Lower leg skin (tissue), 4 donors: ENCODE results near the gene ELN. TPM values are rescaled to one million over a fixed set of nuclear protein-coding genes. Genes with fewer than 3 reads are reported as not detected.

Source experiments
- DNase-seq, 2 donors: peaks; one replicate each; pipeline ENCODE4 v3.0.0-alpha.2; 2019; ENCODE audit warnings: low spot score in 2 of 2
- H3K4me3 ChIP-seq: fragments of 200-600 bp; sonication (generic); 2 replicates; pipeline ENCODE4 v1.5.1; 2017; ENCODE audit warnings: mild to moderate bottlenecking, low read depth; ENCODE audit not compliant: poor library complexity, severe bottlenecking
- POLR2A ChIP-seq, 2 donors: fragments of 450-650 bp; IDR thresholded peaks; one replicate each; pipeline ENCODE4 v1.6.1; 2016 to 2017; ENCODE audit warnings: antibody characterized with exemption in 2 of 2, mild to moderate bottlenecking in 1 of 2, moderate library complexity in 1 of 2
- WGBS, 2 donors: methylation state at CpG; one replicate each; pipeline ENCODE4 v1.1.5; 2018; 5-methylcytosine and 5-hydroxymethylcytosine counted together
- intact Hi-C: fragments of 100-400 bp; cut with DNase I; formaldehyde crosslinking; loops from one replicate; pipeline ENCODE4 v1.15.0; 2023; ENCODE audit warnings: low total_unique reads
- total RNA-seq, 4 donors: library from RNA; depleted of rRNA; stranded (reverse); fragments of >200 nt; gene quantifications; one replicate each; pipeline ENCODE4 v1.1.0, GENCODE V29; 2016
- TF ChIP-seq, protein P1 (sequence below), 3 donors: fragments of 450-650 bp; IDR thresholded peaks; one replicate each; pipeline ENCODE4 v1.5.1; 2016; ENCODE audit warnings: antibody characterized with exemption in 3 of 3, mild to moderate bottlenecking in 3 of 3, moderate library complexity in 2 of 3

Gene ELN
- total RNA-seq, 4 donors from 2014 or later: 5.6 to 96.2 (median 32.4) TPM

DNA sequence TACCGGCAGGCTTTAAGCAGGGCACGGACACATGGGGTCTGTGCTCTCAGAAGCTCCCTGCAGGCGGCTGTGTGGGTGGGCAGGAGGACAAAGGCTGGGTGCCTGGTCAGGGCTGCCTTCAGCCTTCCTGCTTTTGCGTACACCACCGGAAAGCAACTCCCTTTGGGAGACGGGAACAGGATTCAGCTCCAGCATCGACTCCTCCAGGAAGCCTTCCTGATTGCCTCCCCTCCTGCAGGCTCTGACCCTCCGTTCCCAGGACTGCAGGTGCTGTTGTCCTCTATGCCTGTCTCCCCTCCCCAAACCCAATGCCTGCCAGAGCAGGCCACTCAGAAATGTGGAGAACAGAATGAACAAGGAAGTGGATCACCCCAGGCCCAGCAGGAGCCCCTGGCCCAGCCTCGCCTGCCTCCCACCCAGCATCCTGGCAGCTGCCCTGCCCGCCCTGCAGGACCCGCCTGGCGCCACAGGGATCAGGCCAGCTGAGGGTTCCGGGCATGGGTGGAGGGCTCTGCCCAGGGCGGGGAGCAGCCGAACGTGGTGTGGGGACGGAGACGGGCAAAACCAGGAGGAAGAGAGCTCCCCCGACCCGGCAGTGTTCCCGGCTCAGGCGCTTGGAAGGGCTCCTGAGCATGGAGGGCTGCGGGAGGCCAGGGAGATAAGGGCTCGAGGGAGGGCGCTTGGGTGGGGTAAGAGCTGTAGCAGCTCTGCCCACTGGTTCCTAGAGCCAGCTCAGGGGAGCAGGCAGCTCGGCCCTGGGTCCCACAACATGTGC lies 6.2 kb upstream of the ELN start:
- no peak for DNase-seq
- H3K4me3 ChIP-seq: no peak overlapping the region
- intact Hi-C loops: no loop called here
- TF ChIP-seq POLR2A (IDR thresholded peaks at IDR 0.05): no peak
- TF ChIP-seq, protein P1, sequence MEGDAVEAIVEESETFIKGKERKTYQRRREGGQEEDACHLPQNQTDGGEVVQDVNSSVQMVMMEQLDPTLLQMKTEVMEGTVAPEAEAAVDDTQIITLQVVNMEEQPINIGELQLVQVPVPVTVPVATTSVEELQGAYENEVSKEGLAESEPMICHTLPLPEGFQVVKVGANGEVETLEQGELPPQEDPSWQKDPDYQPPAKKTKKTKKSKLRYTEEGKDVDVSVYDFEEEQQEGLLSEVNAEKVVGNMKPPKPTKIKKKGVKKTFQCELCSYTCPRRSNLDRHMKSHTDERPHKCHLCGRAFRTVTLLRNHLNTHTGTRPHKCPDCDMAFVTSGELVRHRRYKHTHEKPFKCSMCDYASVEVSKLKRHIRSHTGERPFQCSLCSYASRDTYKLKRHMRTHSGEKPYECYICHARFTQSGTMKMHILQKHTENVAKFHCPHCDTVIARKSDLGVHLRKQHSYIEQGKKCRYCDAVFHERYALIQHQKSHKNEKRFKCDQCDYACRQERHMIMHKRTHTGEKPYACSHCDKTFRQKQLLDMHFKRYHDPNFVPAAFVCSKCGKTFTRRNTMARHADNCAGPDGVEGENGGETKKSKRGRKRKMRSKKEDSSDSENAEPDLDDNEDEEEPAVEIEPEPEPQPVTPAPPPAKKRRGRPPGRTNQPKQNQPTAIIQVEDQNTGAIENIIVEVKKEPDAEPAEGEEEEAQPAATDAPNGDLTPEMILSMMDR (IDR thresholded peaks at IDR 0.05): no peak
- 68 to 75% methylated on average over 24 to 26 of the region's 26 CpGs for WGBS, 2 donors

DNA sequence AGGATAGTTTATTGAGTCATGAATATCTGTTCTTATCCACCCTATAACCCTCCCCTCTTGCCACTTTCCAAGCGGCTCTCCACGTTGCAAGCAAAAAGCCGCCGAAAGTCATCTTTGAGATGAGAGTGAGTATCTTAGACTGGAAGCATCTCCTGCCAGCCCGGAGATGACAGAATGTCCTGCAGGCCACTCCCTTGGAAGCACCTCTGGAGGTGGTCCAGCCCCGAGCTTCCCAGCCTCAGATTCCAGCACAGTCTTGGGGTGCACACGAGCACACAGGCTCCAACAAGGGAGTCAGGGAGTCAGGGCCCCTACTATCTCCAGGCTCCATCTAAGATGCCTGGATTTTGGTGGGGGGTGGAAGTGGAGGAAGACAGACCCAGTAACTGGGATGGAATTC lies 5.5 kb upstream of the ELN start:
- no peak overlapping the region for H3K4me3 ChIP-seq
- WGBS, 2 donors: 59 to 73% methylated on average over 7 of the region's 7 CpGs
- intact Hi-C loops: no loop called here

DNA sequence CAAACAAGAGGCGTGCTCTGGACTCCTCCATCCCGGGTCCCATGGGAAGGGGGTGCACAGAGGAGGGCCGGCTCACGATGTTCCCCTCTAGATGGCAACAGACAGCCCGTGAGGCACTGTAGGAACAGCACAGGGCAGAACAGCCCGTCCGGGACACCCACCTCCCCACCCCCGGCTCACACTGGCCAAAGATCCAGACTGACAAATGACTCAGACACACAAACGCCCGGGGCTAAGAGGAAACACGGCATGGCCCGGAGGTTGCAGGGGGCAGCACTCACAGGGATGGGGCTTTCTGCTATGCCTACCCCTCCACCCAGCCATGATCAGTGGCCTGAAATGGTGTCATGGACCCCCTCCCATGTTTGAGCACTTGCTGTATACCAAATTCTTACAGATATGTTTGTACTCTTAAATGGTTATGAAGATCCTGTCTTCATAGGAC lies 4.9 kb upstream of the ELN start:
- DNase-seq: peak; percentile 70 to 95
- intact Hi-C loops: no loop called here
- WGBS, 2 donors: 8 to 18% methylated on average over 11 to 12 of the region's 12 CpGs

More for the DNA sequence above, 5.5 kb upstream of the ELN start:
- no peak for DNase-seq
- no peak for TF ChIP-seq POLR2A (IDR thresholded peaks at IDR 0.05)
- TF ChIP-seq, protein P1 (IDR thresholded peaks at IDR 0.05): no peak

DNA sequence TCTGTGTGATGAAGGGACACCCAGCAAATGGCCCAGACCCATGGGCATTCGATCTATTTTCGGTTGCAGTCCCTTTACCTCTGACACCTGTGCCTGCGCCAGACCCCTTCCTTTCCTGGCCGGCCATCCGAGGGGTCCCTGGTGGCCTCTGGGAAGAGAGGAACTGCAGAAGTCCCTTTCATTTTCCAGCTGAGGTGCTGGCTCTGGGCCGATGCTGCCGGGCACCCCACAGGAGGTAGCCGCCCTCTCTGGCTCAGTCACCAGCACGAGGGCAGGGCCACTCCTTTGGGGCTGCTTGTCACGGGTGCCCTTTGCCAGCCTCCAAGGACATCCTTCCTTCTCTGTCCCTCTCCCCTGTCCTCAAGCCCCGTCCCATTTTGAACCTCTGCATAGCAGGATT lies 4.2 kb upstream of the ELN start:
- no peak for DNase-seq
- WGBS, 2 donors: 54 to 59% methylated on average over 11 of the region's 11 CpGs
- TF ChIP-seq POLR2A (IDR thresholded peaks at IDR 0.05): no peak
- TF ChIP-seq, protein P1 (IDR thresholded peaks at IDR 0.05): no peak
- no peak overlapping the region for H3K4me3 ChIP-seq
- intact Hi-C loops: no loop called here

More for the DNA sequence above, 4.9 kb upstream of the ELN start:
- no peak overlapping the region for H3K4me3 ChIP-seq
- no peak for TF ChIP-seq POLR2A (IDR thresholded peaks at IDR 0.05)
- TF ChIP-seq, protein P1 (IDR thresholded peaks at IDR 0.05): no peak

DNA sequence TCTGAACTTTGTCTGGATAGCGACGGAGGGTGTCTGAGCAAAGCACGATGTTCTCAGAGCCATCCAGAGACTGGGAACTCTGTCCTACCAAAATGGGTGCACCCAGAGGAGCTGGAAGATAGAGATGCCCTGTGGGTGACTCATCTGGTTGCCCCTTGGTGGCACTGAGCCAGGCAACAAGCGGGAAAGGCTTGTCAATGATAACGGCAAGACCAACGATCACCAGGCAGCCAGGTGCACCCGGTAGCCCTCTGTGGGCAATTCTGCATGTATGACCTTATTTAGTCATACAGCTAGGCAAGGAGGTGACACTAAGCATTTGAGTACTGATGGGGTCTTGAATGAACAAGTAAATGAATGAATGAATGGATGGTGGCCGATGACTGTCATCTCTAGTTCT lies 2.8 kb upstream of the ELN start:
- intact Hi-C loops: loop anchor here (5.0 kb wide), 1 partner anchor 158 kb away; no protein-coding TSS in a partner anchor
- no peak for TF ChIP-seq POLR2A (IDR thresholded peaks at IDR 0.05)
- TF ChIP-seq, protein P1 (IDR thresholded peaks at IDR 0.05): no peak
- no peak overlapping the region for H3K4me3 ChIP-seq
- no peak for DNase-seq
- 51 to 76% methylated on average over 8 of the region's 8 CpGs for WGBS, 2 donors
